Adrenal gland (tissue), 12 donors: ENCODE data around the gene ABTB2. TPM values are rescaled to one million over a fixed set of nuclear protein-coding genes. Genes with fewer than 3 reads are reported as not detected.
"Not testable (repeated sequence)": the region's sequence is repeated elsewhere in the genome, so short reads cannot be mapped to it uniquely, and the experiment has no call there.

Source experiments
- DNase-seq, 7 donors: peaks; one replicate each; pipeline ENCODE4 v3.0.0-alpha.2; 2019 to 2020
- H3K27ac ChIP-seq, 5 donors: fragments of 200-600 bp; sonication (generic) in 4 of 5; 1 replicate in 3 of 5; 2 replicates in 2 of 5; pipeline versions ENCODE4 v1.5.1 to v1.8.0; 2016 to 2020; ENCODE audit warnings: mild to moderate bottlenecking in 1 of 5
- H3K27me3 ChIP-seq: fragments of 200-600 bp; 2 replicates; pipeline ENCODE4 v1.8.0; 2021
- H3K36me3 ChIP-seq, 2 donors: fragments of 200-600 bp; replicated peaks in 1 of 2; 1 replicate in 1 of 2; 2 replicates in 1 of 2; pipeline versions ENCODE4 v1.5.1 to v1.8.0; 2018 to 2022
- H3K4me1 ChIP-seq, 2 donors: fragments of 200-600 bp; replicated peaks in 1 of 2; 1 replicate in 1 of 2; 2 replicates in 1 of 2; pipeline versions ENCODE4 v1.5.1 to v1.8.0; 2018 to 2021
- H3K4me3 ChIP-seq, 4 donors: fragments of 200-600 bp; sonication (generic) in 3 of 4; one replicate each; pipeline ENCODE4 v1.5.1; 2016 to 2018
- H3K9me3 ChIP-seq, 3 donors: fragments of 200-600 bp; sonication (generic) in 1 of 3; replicated peaks in 1 of 3; 1 replicate in 2 of 3; 2 replicates in 1 of 3; pipeline versions ENCODE4 v1.5.1 to v1.8.0; 2016 to 2021
- POLR2A ChIP-seq, 2 donors: fragments of 450-650 bp; IDR thresholded peaks; one replicate each; pipeline ENCODE4 v1.6.1; 2017; ENCODE audit warnings: antibody characterized with exemption in 2 of 2, mild to moderate bottlenecking in 2 of 2, moderate library complexity in 1 of 2
- WGBS, 4 donors: extraction: QIAGEN DNeasy Blood & Tissue Kit in 2 of 4; methylation state at CpG; one replicate each; pipeline versions ENCODE4 v1.1.5 to v1.1.7; 2013 to 2017; 5-methylcytosine and 5-hydroxymethylcytosine counted together
- intact Hi-C, 2 donors: fragments of 100-400 bp; cut with DNase I; formaldehyde crosslinking; loops; one replicate each; pipeline versions ENCODE4 v1.14.1 to v1.15.0; 2022 to 2023
- polyA plus RNA-seq, 3 donors: library from polyadenylated mRNA; stranded (reverse); fragments of 200-250 nt in 2 of 3; fragments of 350-450 nt in 1 of 3; fragmentation: Illumina TruSeq in 1 of 3; extraction: RNeasy Lipid Tissue Mini Kit (QIAGEN cat#74804) in 1 of 3; gene quantifications; one replicate each; pipeline ENCODE4 v1.2.3, GENCODE V29; 2013 to 2014
- total RNA-seq, 9 donors: library from RNA; depleted of rRNA in 4 of 9; stranded (reverse); fragments of >200 nt in 4 of 9; fragments of 120-200 nt in 1 of 9; fragmentation: NEBNext Ultra II Directional in 1 of 9; extraction: Animal tissue kit (Norgen Biotek cat#: 25700) in 1 of 9; gene quantifications; one replicate each; pipeline versions ENCODE4 v1.1.0 to v1.2.4, GENCODE V29; 2013 to 2023
- TF ChIP-seq, protein P1 (sequence below), 6 experiments: fragments of 450-650 bp in 4 of 6; fragments of 200-600 bp in 2 of 6; sonication (generic) in 1 of 6; IDR thresholded peaks; 1 replicate in 5 of 6; 2 replicates in 1 of 6; pipeline versions ENCODE4 v1.5.1 to v1.8.0; 2016 to 2021; ENCODE audit warnings: antibody characterized with exemption in 6 of 6, mild to moderate bottlenecking in 2 of 6, moderate library complexity in 1 of 6
- donor health status: healthy with polysubstance abuse.
- donor health status: Bipolar disorder and iron deficiency.
- donor health status: DM: yes; HTN: yes; CAD: no.
- donor health status: DM: no; HTN: no; CAD: no.
- donor health status: DM: no; HTN: no; CAD: no.
- donor health status: DM: yes; HTN: yes; CAD: no.

Gene ABTB2
- total and polyA plus RNA-seq, 12 donors, result 1.9 to 32.3 (median 6.1) TPM

DNA sequence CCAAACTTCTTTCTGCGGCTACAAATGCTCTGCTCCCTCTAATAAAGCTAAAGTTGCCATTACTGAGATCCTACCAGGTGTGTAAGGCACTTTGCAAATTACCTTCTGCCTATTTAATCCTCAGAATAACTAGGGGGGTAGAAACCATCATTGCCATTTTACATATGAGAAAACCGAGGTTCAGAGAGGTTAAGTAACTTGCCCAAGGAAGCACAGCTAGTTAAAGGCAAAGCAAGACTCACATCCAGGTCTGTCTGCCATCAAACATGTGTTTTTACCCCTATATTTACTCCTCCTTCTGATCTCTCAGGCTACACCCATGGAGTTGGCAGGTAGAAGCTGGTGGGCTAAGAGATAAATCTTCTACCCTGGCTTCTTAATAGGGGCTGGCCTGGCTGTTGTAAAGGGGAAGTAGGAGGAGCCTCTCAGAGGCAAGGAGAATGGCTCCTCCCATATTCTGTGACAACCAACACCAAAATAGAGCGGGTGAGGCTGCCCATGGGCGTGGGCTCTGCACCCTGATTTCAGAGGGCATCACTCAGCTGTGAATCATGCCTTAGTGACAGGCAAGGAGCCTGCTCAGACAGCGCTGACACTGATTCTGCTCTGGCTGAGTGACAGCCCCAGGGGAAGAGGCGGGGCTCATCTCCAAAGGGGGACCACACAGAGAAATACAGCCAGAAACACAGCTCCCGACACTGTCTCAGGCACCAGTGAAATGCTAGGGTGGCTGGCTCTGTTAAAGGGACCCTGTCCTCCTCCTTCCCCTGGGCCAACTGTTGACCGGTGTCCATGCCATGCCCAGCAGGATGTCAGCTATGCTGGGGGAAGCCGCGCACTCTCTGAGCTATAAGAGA, 106.8 kb downstream of the ABTB2 start:
- Histone ChIP-seq H3K9me3 (no peaks in the 10 kb centered on the region), H3K36me3 (no peaks in the 10 kb centered on the region), H3K27me3 (no peaks in the 10 kb centered on the region), H3K27ac (peak overlapping the region in 2 of 5 donors; percentile 29 to 59), H3K4me1 (peaks cover 0 to 13% of the 10 kb centered on the region in 2 donors), H3K4me3 (no peak overlapping the region)
- WGBS, 4 donors, result 57 to 76% (median 70%) methylated on average over 8 to 10 of the region's 10 CpGs
- TF ChIP-seq, protein P1, sequence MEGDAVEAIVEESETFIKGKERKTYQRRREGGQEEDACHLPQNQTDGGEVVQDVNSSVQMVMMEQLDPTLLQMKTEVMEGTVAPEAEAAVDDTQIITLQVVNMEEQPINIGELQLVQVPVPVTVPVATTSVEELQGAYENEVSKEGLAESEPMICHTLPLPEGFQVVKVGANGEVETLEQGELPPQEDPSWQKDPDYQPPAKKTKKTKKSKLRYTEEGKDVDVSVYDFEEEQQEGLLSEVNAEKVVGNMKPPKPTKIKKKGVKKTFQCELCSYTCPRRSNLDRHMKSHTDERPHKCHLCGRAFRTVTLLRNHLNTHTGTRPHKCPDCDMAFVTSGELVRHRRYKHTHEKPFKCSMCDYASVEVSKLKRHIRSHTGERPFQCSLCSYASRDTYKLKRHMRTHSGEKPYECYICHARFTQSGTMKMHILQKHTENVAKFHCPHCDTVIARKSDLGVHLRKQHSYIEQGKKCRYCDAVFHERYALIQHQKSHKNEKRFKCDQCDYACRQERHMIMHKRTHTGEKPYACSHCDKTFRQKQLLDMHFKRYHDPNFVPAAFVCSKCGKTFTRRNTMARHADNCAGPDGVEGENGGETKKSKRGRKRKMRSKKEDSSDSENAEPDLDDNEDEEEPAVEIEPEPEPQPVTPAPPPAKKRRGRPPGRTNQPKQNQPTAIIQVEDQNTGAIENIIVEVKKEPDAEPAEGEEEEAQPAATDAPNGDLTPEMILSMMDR (IDR thresholded peaks at IDR 0.05), result no peak
- TF ChIP-seq POLR2A (IDR thresholded peaks at IDR 0.05), result no peak
- peak in 3 of 7 donors; percentile 25 to 57 (median 48) for DNase-seq
- intact Hi-C loops, result no loop called here

DNA sequence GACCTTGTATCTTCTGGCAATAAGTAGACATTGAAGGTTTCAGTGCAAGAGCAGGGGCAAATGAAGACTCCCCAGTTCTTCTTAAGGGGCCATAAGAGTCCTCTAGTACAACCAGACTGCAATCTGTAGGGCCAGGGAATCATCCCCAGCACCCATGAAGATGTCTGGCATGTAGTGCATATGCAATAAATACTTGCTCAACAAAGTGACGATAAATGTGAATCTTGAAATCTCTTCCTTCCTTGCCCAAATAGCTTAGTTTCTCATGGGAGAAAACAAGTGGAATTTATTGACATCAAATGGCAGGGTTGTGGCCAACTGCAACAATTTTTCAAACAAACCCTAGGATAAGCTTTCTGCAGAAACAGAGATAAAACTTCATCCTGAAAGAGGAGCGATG, 107.6 kb downstream of the ABTB2 start:
- DNase-seq, result no peak
- H3K9me3 ChIP-seq, result no peaks in the 10 kb centered on the region
- H3K36me3 ChIP-seq, result no peaks in the 10 kb centered on the region
- H3K4me1 ChIP-seq, result peaks cover 0 to 14% of the 10 kb centered on the region in 2 donors
- WGBS, 4 donors, result 71 to 84% (median 79%) methylated on average over 2 of the region's 2 CpGs
- TF ChIP-seq, protein P1 (IDR thresholded peaks at IDR 0.05), result no peak
- TF ChIP-seq POLR2A (IDR thresholded peaks at IDR 0.05), result no peak
- H3K4me3 ChIP-seq, result no peak overlapping the region
- no peak overlapping the region for H3K27ac ChIP-seq
- no peaks in the 10 kb centered on the region for H3K27me3 ChIP-seq
- intact Hi-C loops, result no loop called here

DNA sequence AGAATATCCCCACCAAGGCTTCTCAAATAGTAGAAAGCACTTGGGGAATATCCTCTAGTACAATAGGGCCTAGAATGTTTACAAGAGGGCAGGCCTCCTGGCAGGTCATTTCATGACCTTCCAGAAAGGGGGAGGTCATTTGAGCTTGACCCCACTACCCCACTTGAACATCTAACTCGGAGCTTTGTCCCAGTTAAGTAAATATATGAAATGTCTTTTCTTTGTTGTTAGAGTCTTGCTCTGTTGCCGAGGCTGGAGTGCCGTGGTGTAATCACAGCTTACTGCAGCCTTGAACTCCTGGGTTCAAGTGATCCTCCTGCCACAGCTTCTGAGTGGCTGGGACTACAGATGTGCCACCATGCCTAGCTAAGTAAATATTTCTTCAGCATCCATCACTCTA, 108.4 kb downstream of the ABTB2 start:
- 38 to 68% (median 42%) methylated on average over 3 of the region's 3 CpGs for WGBS, 4 donors
- no peaks in the 10 kb centered on the region for H3K9me3 ChIP-seq
- H3K27ac ChIP-seq, result no peak overlapping the region
- H3K4me3 ChIP-seq, result no peak overlapping the region
- DNase-seq, result no peak
- no peaks in the 10 kb centered on the region for H3K27me3 ChIP-seq
- TF ChIP-seq, protein P1 (IDR thresholded peaks at IDR 0.05), result no peak
- TF ChIP-seq POLR2A (IDR thresholded peaks at IDR 0.05), result no peak
- H3K36me3 ChIP-seq, result no peaks in the 10 kb centered on the region
- peaks cover 4 to 22% of the 10 kb centered on the region in 2 donors for H3K4me1 ChIP-seq
- intact Hi-C loops, result loop anchor here in 1 of 2 donors (10.0 kb wide), 1 partner anchor 105 kb away; the partner anchor contains the start of gene ABTB2

DNA sequence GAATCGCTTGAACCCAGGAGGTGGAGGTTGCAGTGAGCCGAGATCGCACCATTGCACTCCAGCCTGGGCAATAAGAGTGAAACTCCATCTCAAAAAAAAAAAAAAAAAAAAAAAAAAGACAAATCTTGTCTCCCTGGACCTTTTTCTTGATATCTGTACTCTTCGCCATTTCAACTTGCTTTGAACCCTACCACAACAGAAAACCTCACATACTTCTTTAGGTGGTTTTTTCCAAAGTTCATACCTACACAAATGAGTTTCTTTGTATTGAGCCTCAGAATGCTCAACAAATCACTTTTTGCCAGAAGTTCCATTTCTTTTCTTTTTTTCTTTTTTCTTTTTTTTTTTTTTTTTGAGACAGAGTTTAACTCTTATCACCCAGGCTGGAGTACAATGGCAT, 111.3 kb downstream of the ABTB2 start:
- H3K36me3 ChIP-seq, H3K27me3 ChIP-seq, H3K4me3 ChIP-seq, DNase-seq, H3K9me3 ChIP-seq, H3K27ac ChIP-seq: not testable (repeated sequence)
- intact Hi-C loops, result loop anchor here in 1 of 2 donors (10.0 kb wide), 1 partner anchor 108 kb away; the partner anchor contains the start of gene ABTB2
- 61 to 89% (median 81%) methylated on average over 3 to 4 of the region's 4 CpGs for WGBS, 4 donors
- H3K4me1 ChIP-seq, result peaks cover 11 to 29% of the 10 kb centered on the region in 2 donors
